Measurements from ENCODE around the gene EEF1AKMT3.
A peak's percentile ranks its signal among the peaks of the same experiment; 100 is the strongest.

EEF1AKMT3 gene

DNA sequence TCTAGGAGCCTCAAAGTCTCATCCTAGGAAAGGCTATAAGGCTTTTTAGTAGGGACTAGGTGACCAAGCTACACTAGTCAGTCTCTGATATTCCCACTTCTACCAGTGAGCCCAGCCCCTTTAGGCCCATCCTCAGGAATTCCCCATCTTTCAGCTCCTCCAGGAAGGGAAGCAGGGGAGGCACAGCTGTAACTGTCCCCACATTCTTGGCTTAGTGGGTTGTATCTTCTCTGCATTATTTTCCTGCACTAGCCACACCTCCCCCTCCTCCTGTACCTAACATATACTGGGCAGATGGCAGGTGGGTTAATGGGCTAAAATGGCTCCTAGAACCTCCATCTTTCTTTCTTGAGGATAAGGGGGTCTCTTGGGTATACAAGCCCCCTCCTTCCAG is 5.1 kb upstream of the EEF1AKMT3 start:
- Histone ChIP-seq H2AFZ (ENCODE audit: low read length) (no peak overlapping the region), H3K36me3 (replicated peaks; ENCODE audit: insufficient read depth, low read length) (no peaks in the 10 kb centered on the region; the same call in 1 of the 2 replicates), H3K9me3 (replicated peaks; ENCODE audit: insufficient read depth, low read length) (no peaks in the 10 kb centered on the region), H3K4me1 (ENCODE audit: low read length) (peaks cover 10% of the 10 kb centered on the region; the same call in 1 of the 2 replicates), H3K79me2 (ENCODE audit: low read length) (peaks cover 12% of the 10 kb centered on the region), H3K27me3 (replicated peaks; ENCODE audit: insufficient read depth, low read length) (peaks cover 34% of the 10 kb centered on the region), H4K20me1 (ENCODE audit: insufficient read depth, low read length) (no peaks in the 10 kb centered on the region), H3K9me2 (replicated peaks; ENCODE audit: insufficient read depth, low read length) (no peaks in the 10 kb centered on the region), H3K4me2 (ENCODE audit: low read depth, low read length) (no peak overlapping the region), H3K9ac (ENCODE audit: low read length) (no peak overlapping the region), H3K4me3 (ENCODE audit: low read length) (no peak overlapping the region), H3K27ac (ENCODE audit: low read length) (no peak overlapping the region), H3F3A (ENCODE audit: insufficient read depth, low read length) (peaks cover 4% of the 10 kb centered on the region; the same call in 1 of the 2 replicates)
- no peak for DNase-seq
- TF ChIP-seq EZH2 (optimal IDR thresholded peaks at IDR 0.05; ENCODE audit: low read depth, low read length) (no peak), EZH2phosphoT487 (IDR thresholded peaks at IDR 0.05; ENCODE audit: low read length) (no peak)
- TF ChIP-seq, protein P1, sequence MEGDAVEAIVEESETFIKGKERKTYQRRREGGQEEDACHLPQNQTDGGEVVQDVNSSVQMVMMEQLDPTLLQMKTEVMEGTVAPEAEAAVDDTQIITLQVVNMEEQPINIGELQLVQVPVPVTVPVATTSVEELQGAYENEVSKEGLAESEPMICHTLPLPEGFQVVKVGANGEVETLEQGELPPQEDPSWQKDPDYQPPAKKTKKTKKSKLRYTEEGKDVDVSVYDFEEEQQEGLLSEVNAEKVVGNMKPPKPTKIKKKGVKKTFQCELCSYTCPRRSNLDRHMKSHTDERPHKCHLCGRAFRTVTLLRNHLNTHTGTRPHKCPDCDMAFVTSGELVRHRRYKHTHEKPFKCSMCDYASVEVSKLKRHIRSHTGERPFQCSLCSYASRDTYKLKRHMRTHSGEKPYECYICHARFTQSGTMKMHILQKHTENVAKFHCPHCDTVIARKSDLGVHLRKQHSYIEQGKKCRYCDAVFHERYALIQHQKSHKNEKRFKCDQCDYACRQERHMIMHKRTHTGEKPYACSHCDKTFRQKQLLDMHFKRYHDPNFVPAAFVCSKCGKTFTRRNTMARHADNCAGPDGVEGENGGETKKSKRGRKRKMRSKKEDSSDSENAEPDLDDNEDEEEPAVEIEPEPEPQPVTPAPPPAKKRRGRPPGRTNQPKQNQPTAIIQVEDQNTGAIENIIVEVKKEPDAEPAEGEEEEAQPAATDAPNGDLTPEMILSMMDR (IDR thresholded peaks at IDR 0.05; ENCODE audit: low read length): no peak

DNA sequence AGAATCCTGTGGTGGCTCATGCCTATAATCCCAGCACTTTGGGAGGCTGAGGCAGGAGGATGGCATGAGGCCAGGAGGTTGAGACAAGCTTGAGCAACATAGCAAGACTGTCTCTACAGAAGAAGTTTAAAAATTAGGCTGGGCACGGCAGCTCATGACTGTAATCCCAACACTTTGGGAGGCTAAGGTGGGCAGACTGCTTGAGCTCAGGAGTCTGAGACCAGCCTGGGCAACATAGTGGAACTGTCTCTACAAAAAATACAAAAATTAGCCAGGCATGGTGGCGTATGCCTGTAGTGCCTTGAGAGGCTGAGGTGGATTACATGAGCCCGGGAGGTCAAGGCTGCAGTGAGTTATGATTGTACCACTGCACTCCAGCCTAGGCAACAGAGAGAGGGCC is 4.5 kb upstream of the EEF1AKMT3 start:
- Histone ChIP-seq H3K9me3 (replicated peaks; ENCODE audit: insufficient read depth, low read length) (no peaks in the 10 kb centered on the region), H3K9ac (ENCODE audit: low read length) (no peak overlapping the region), H3K9me2 (replicated peaks; ENCODE audit: insufficient read depth, low read length) (no peaks in the 10 kb centered on the region), H3F3A (ENCODE audit: insufficient read depth, low read length) (peaks cover 4% of the 10 kb centered on the region; the same call in 1 of the 2 replicates), H2AFZ (ENCODE audit: low read length) (no peak overlapping the region), H3K27me3 (replicated peaks; ENCODE audit: insufficient read depth, low read length) (peaks cover 34% of the 10 kb centered on the region), H3K4me2 (ENCODE audit: low read depth, low read length) (no peak overlapping the region), H3K36me3 (replicated peaks; ENCODE audit: insufficient read depth, low read length) (no peaks in the 10 kb centered on the region; the same call in 1 of the 2 replicates), H4K20me1 (ENCODE audit: insufficient read depth, low read length) (no peaks in the 10 kb centered on the region), H3K27ac (ENCODE audit: low read length) (no peak overlapping the region), H3K79me2 (ENCODE audit: low read length) (peaks cover 12% of the 10 kb centered on the region), H3K4me1 (ENCODE audit: low read length) (peaks cover 10% of the 10 kb centered on the region; the same call in 1 of the 2 replicates), H3K4me3 (ENCODE audit: low read length) (no peak overlapping the region)
- TF ChIP-seq EZH2phosphoT487 (IDR thresholded peaks at IDR 0.05; ENCODE audit: low read length) (no peak), EZH2 (optimal IDR thresholded peaks at IDR 0.05; ENCODE audit: low read depth, low read length) (no peak)
- DNase-seq: no peak

GRCh38 chr12:57769594-57769993 is 2.8 kb upstream of the EEF1AKMT3 start:
- no peak for DNase-seq
- Histone ChIP-seq H3K4me3 (ENCODE audit: low read length) (no peak overlapping the region), H3K27ac (ENCODE audit: low read length) (no peak overlapping the region), H3K4me1 (ENCODE audit: low read length) (peaks cover 8% of the 10 kb centered on the region; the same call in 1 of the 2 replicates), H3K4me2 (ENCODE audit: low read depth, low read length) (no peak overlapping the region), H3K9me2 (replicated peaks; ENCODE audit: insufficient read depth, low read length) (no peaks in the 10 kb centered on the region), H3K36me3 (replicated peaks; ENCODE audit: insufficient read depth, low read length) (no peaks in the 10 kb centered on the region; the same call in 1 of the 2 replicates), H3K79me2 (ENCODE audit: low read length) (peaks cover 12% of the 10 kb centered on the region), H3K9me3 (replicated peaks; ENCODE audit: insufficient read depth, low read length) (no peaks in the 10 kb centered on the region), H3K27me3 (replicated peaks; ENCODE audit: insufficient read depth, low read length) (peaks cover 25% of the 10 kb centered on the region), H4K20me1 (ENCODE audit: insufficient read depth, low read length) (no peaks in the 10 kb centered on the region), H2AFZ (ENCODE audit: low read length) (no peak overlapping the region), H3K9ac (ENCODE audit: low read length) (no peak overlapping the region), H3F3A (ENCODE audit: insufficient read depth, low read length) (peaks cover 4% of the 10 kb centered on the region; the same call in 1 of the 2 replicates)
- TF ChIP-seq, protein P1 (IDR thresholded peaks at IDR 0.05; ENCODE audit: low read length): no peak
- TF ChIP-seq EZH2 (optimal IDR thresholded peaks at IDR 0.05; ENCODE audit: low read depth, low read length): no peak
- TF ChIP-seq EZH2phosphoT487 (IDR thresholded peaks at IDR 0.05; ENCODE audit: low read length): no peak

- Histone ChIP-seq H2AFZ (ENCODE audit: low read length) (no peak overlapping the region), H3F3A (ENCODE audit: insufficient read depth, low read length) (peaks cover 4% of the 10 kb centered on the region; the same call in 1 of the 2 replicates), H3K9ac (ENCODE audit: low read length) (no peak overlapping the region; the same call in 1 of the 2 replicates), H3K4me2 (ENCODE audit: low read depth, low read length) (peak overlapping the region; percentile 94; the same call in 1 of the 2 replicates), H3K9me3 (replicated peaks; ENCODE audit: insufficient read depth, low read length) (no peaks in the 10 kb centered on the region), H3K27me3 (replicated peaks; ENCODE audit: insufficient read depth, low read length) (peaks cover 14% of the 10 kb centered on the region), H3K4me3 (ENCODE audit: low read length) (peak overlapping the region; percentile 97; the same call in 1 of the 2 replicates), H3K9me2 (replicated peaks; ENCODE audit: insufficient read depth, low read length) (no peaks in the 10 kb centered on the region), H3K27ac (ENCODE audit: low read length) (no peak overlapping the region), H4K20me1 (ENCODE audit: insufficient read depth, low read length) (no peaks in the 10 kb centered on the region), H3K79me2 (ENCODE audit: low read length) (peaks cover 12% of the 10 kb centered on the region), H3K4me1 (ENCODE audit: low read length) (0 out of 2 replicates have a peak, but pooled peaks cover 4% of the 10 kb centered on the region), H3K36me3 (replicated peaks; ENCODE audit: insufficient read depth, low read length) (no peaks in the 10 kb centered on the region; the same call in 1 of the 2 replicates)
- TF ChIP-seq EZH2phosphoT487 (IDR thresholded peaks at IDR 0.05; ENCODE audit: low read length) (no peak), EZH2 (optimal IDR thresholded peaks at IDR 0.05; ENCODE audit: low read depth, low read length) (no peak)
- TF ChIP-seq, protein P1 (IDR thresholded peaks at IDR 0.05; ENCODE audit: low read length): no peak
- DNase-seq: no peak
These were observed 1.7 kb upstream of the EEF1AKMT3 start for GRCh38 chr12:57770734-57771133.

Data from MM.1S (cell line).